ENCODE data around the gene CEMIP.
A peak's percentile ranks its signal among the peaks of the same experiment; 100 is the strongest.
"Not testable (repeated sequence)": the region's sequence is repeated elsewhere in the genome, so short reads cannot be mapped to it uniquely, and the experiment has no call there.

CEMIP gene

GRCh38 chr15:80955571-80956452, 176.6 kb downstream of the CEMIP start:
- peak; percentile 56 for DNase-seq (ENCODE audit: low spot score)

GRCh38 chr15:80957556-80957955, 178.4 kb downstream of the CEMIP start:
- DNase-seq (ENCODE audit: low spot score): no peak

DNA sequence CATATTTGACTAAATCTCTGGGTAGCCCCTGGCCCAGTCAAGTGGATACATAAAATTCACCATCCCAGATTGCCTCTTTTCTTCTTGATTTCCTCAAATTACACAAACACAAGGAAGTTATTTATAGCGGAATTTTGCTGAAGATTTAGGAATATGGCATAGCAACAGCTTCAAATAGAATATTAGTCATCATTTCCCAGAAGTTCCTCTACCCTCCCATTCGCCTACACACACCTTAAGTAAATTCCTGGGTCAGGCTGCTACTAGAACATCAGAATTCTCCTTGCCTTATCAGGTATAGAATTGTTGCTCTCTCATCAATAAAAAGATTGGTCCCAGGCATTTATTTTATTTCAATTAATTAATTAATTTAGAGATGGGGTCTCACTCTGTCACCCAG, 178.8 kb downstream of the CEMIP start:
- DNase-seq (ENCODE audit: low spot score): no peak

GRCh38 chr15:80958818-80959495, 179.8 kb downstream of the CEMIP start:
- no peak for DNase-seq (ENCODE audit: low spot score)

DNA sequence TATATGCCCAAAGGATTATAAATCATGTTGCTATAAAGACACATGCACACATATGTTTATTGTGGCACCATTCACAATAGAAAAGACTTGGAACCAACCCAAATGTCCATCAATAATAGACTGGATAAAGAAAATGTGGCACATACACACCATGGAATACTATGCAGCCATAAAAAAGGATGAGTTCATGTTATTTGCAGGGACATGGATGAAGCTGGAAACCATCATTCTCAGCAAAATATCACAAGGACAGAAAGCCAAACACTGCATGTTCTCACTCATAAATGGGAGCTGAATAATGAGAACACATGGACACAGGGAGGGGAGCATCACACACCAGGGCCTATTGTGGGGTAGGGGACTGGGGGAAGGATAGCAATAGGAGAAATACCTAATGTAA, 186.3 kb downstream of the CEMIP start:
- not testable (repeated sequence) for DNase-seq (ENCODE audit: low spot score)

DNA sequence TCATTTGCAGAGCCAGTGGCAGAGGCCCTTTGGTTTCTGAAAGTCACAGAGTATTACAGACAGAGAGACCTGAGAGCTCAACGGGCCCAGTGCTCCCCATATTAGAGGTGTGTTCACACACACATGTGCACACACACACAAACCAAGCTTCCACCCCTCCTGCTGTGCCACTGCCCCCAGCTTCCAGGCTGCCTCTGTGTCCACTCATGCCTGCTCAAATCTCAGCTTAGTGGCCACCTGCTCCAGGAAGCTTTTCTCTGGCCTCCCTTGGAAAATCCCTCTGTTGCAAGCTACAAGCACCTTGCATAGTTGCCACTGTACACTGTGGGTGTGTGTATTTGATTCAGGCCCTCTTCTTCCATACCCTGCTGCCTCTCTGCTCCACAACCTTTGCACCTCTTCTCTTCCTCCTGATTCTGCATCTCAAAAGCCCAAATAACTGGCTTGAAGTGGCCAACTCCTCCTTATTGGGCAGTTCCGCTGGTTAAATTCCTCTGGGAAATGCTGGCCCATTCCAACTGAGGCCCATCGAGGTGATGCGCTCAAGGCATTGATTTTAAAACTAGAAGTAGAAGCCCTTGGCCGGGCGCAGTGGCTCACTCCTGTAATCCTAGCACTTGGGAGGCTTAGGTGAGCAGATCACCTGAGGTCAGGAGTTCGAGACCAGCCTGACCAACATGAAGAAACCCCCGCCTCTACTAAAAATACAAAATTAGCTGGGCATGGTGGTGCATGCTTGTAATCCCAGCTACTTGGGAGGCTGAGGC, 187.4 kb downstream of the CEMIP start:
- no peak for DNase-seq (ENCODE audit: low spot score)

GRCh38 chr15:80967451-80967850, 188.3 kb downstream of the CEMIP start:
- DNase-seq (ENCODE audit: low spot score): no peak

DNA sequence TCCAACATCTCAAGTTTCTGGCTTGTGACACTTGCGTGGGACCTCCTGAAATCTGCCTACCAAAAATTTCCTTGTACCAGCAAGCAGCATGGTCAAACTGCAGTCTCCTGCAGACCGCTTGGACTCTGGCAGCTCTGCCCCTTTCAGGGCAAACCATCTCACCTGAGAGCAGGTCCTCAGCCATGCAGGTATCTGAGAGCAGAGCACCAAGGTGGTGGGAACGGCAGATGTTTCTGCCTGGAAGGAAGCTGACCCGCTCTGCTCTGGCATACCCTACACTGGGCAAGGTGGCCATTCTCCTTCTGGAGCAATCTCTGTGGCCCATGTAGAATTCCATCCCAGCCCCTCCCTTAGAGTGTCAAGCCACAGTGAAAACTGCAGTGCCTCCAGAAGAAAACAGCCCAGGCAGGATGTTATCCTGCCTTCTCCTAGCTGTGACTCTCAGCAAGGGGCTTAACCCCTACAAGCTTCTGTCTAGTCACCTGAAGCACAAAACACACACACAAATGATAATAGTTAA, 188.9 kb downstream of the CEMIP start:
- DNase-seq (ENCODE audit: low spot score): no peak

GRCh38 chr15:80969316-80969715, 190.1 kb downstream of the CEMIP start:
- DNase-seq (ENCODE audit: low spot score): no peak

DNA sequence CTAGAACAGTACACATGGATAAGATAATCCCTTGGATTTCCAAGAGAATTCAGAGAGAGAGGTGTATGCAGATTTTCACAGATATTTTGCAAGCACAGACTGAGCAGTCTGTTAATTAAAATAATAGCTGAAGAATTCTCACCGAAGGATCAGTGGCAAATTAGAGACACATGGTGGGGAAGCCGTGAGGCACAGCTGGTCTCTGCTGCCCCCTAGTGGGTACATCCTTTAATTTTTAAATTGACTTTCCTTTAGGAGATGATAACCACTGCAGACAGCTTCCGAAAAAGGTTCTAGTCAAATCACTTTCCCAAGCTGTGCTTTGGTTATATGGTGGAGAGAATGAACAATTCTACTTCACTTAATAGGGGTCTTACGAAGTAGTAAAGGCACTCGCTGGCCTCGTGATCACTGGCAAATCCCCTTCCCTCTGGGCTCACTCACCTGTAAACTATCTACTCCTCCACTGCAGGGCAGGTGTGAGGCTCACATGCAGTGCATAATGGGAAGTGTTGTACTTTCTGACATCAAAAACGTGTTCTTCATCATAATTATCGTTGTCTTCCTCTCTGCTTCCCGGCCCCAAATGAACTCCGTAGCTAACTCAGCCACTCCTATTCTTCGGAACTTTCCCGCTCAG, 191.0 kb downstream of the CEMIP start:
- DNase-seq (ENCODE audit: low spot score): peak; percentile 75

- no peak for DNase-seq (ENCODE audit: low spot score)
These were observed 191.5 kb downstream of the CEMIP start for GRCh38 chr15:80970658-80971057.

- no peak for DNase-seq (ENCODE audit: low spot score)
These were observed 192.0 kb downstream of the CEMIP start for GRCh38 chr15:80971143-80971542.

- no peak for DNase-seq (ENCODE audit: low spot score)
These were observed 193.1 kb downstream of the CEMIP start for GRCh38 chr15:80972276-80972675.

DNA sequence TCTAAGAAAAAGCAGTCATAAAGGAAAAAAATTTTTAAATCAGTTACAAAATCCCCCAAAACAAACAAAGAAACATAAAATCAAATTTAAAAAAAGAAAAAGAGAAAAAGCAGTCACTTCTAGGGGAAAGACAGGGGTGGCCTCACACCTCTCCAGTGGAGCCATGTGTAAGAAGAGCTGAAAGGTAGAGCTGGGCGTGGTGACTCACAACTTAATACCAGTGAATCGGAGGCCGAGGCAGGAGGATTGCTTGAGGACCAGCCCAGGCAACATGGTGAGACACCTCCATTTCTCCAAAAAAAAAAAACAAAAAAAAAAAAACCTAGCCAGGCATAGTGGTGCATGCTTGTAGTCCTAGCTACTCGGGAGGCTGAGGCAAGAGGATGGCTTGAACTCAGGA, 195.7 kb downstream of the CEMIP start:
- DNase-seq (ENCODE audit: low spot score): no peak

DNA sequence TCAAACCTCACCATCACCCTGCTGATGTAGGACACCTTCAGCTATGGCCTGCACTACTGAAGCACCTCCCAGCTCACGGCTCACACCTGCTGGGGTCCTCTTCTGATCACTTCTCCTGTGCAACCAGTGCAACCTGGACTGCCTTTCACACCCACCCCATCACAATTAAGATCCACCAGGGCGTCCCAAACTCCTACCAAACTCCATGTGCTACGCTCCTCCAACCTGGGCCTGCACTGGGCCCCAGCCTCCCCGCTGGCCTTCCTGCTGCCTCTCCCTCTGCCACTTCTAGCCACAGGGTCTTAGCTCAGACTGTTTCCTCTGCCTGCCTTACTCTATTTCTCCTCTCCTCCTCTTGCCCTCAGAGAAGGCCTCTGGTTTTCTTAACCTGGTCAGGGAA, 197.7 kb downstream of the CEMIP start:
- DNase-seq (ENCODE audit: low spot score): no peak

DNA sequence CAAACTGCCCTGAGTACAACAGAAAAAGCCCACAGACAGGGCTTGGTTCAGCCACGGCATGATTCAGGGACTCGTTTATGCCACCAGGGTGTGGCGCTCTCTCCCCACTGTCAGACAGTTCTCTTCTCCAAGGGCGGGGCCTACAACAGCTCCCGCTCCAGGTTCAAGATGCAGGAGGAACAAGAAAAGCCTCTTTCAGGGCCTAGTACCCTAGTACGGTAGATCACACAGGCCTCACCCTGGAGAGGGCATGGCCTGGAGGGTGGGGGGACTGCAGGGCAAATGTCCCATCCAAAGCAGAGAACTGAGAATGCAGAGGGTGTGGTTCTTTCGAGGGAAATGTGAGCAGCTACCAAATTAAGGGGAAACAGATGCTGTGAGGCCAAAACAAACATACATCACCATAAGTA, 198.5 kb downstream of the CEMIP start:
- DNase-seq (ENCODE audit: low spot score): peak; percentile 39

GRCh38 chr15:80978685-80979329, 199.6 kb downstream of the CEMIP start:
- no peak for DNase-seq (ENCODE audit: low spot score)

GRCh38 chr15:80979538-80980200, 200.5 kb downstream of the CEMIP start:
- no peak for DNase-seq (ENCODE audit: low spot score)

GRCh38 chr15:80982205-80982604, 203.0 kb downstream of the CEMIP start:
- no peak for DNase-seq (ENCODE audit: low spot score)

- DNase-seq (ENCODE audit: low spot score): no peak
These were observed 203.7 kb downstream of the CEMIP start for GRCh38 chr15:80982839-80983238.

DNA sequence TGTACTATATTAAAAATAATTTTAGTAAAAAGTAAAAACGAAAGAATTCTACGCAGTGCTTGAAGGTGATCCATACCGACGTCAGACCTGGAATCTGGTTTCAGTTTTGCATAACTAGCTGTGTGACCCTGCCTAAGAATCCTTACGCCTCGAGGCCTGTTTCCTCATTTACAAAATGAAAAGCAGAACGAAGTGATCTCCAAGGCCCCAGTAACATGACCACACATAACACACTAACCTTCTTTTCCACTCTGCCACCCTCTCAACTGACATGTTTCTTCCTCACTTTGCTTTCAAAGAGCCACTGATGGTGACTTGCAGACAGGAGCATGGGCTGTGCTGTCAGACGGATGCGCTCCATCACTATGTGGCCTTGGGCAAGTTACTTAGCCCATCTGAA, 205.7 kb downstream of the CEMIP start:
- DNase-seq (ENCODE audit: low spot score): no peak
